CD14-positive monocyte (primary cell): Measurements from ENCODE around the gene LRSAM1. TPM values are rescaled to one million over a fixed set of nuclear protein-coding genes. Genes with fewer than 3 reads are reported as not detected.
A peak's percentile ranks its signal among the peaks of the same experiment; 100 is the strongest.

ENCODE experiments used
- DNase-seq, 3 donors: peaks; one replicate each; pipeline ENCODE4 v3.0.0-alpha.2; 2011 to 2022
- H2AFZ ChIP-seq: 2 replicates; pipeline ENCODE4 v1.6.0; 2012; ENCODE audit warnings: mild to moderate bottlenecking, low read depth, low read length, inconsistent platforms; ENCODE audit not compliant: insufficient read depth, poor library complexity, severe bottlenecking
- H3K27ac ChIP-seq, 2 donors: 1 replicate in 1 of 2; 2 replicates in 1 of 2; pipeline ENCODE4 v1.5.1; 2012 to 2013; ENCODE audit warnings: low read length in 2 of 2, control low read depth in 1 of 2, inconsistent platforms in 1 of 2, low read depth in 1 of 2, mild to moderate bottlenecking in 1 of 2
- H3K27me3 ChIP-seq, 2 donors: one replicate each; pipeline versions ENCODE4 v1.6.0 to v1.6.1; 2011 to 2013; ENCODE audit warnings: low read length in 2 of 2; ENCODE audit not compliant: control insufficient read depth in 2 of 2, insufficient read depth in 2 of 2
- H3K36me3 ChIP-seq, 2 donors: replicated peaks in 1 of 2; 1 replicate in 1 of 2; 2 replicates in 1 of 2; pipeline versions ENCODE4 v1.5.1 to v1.6.1; 2012 to 2013; ENCODE audit warnings: low read length in 2 of 2, control low read depth in 1 of 2, inconsistent platforms in 1 of 2, mild to moderate bottlenecking in 1 of 2; ENCODE audit not compliant: insufficient read depth in 2 of 2, control insufficient read depth in 1 of 2
- H3K4me1 ChIP-seq, 2 donors: 1 replicate in 1 of 2; 2 replicates in 1 of 2; pipeline versions ENCODE4 v1.5.1 to v1.6.1; 2012 to 2013; ENCODE audit warnings: low read length in 2 of 2, control low read depth in 1 of 2, inconsistent platforms in 1 of 2, mild to moderate bottlenecking in 1 of 2, moderate library complexity in 1 of 2; ENCODE audit not compliant: insufficient read depth in 2 of 2, control insufficient read depth in 1 of 2
- H3K4me2 ChIP-seq: replicated peaks from 2 replicates; pipeline ENCODE3; 2012; ENCODE audit warnings: low read length, moderate library complexity, mild to moderate bottlenecking; ENCODE audit not compliant: poor library complexity, severe bottlenecking; ENCODE audit errors: extremely low read depth
- H3K4me3 ChIP-seq, 3 experiments: fragments of 200-600 bp in 1 of 3; sonication (generic) in 1 of 3; replicated peaks in 1 of 3; 1 replicate in 2 of 3; 2 replicates in 1 of 3; pipeline ENCODE4 v1.5.1; 2011 to 2013; ENCODE audit warnings: low read length in 3 of 3, mild to moderate bottlenecking in 3 of 3, control low read depth in 2 of 3, low read depth in 2 of 3, inconsistent platforms in 1 of 3, moderate library complexity in 1 of 3
- H3K79me2 ChIP-seq: 2 replicates; pipeline ENCODE4 v1.6.0; 2012; ENCODE audit warnings: mild to moderate bottlenecking, control low read depth, inconsistent platforms, low read length, moderate library complexity; ENCODE audit not compliant: insufficient read depth
- H3K9ac ChIP-seq: 2 replicates; pipeline ENCODE4 v1.6.0; 2017; ENCODE audit warnings: low read length, mild to moderate bottlenecking; ENCODE audit not compliant: insufficient read depth, poor library complexity, severe bottlenecking
- H3K9me3 ChIP-seq, 2 donors: replicated peaks in 1 of 2; 1 replicate in 1 of 2; 2 replicates in 1 of 2; pipeline versions ENCODE4 v1.5.1 to v1.6.1; 2012 to 2013; ENCODE audit warnings: low read length in 2 of 2, control low read depth in 1 of 2; ENCODE audit not compliant: control insufficient read depth in 1 of 2, insufficient read depth in 1 of 2
- H4K20me1 ChIP-seq: 2 replicates; pipeline ENCODE4 v1.6.0; 2012; ENCODE audit warnings: mild to moderate bottlenecking, low read length, control low read depth, moderate library complexity; ENCODE audit not compliant: insufficient read depth
- H3K27ac Mint-ChIP-seq, 7 donors: one replicate each; pipeline ENCODE4 v1.8.0; 2020; ENCODE audit warnings: mild to moderate bottlenecking in 7 of 7, mixed read lengths in 7 of 7, moderate library complexity in 6 of 7, inconsistent platforms in 2 of 7
- H3K27me3 Mint-ChIP-seq, 3 donors: one replicate each; pipeline ENCODE4 v1.8.0; 2021 to 2022; ENCODE audit warnings: low read depth in 3 of 3, mild to moderate bottlenecking in 3 of 3, mixed read lengths in 3 of 3, moderate library complexity in 3 of 3, inconsistent platforms in 1 of 3
- H3K36me3 Mint-ChIP-seq, 2 donors: one replicate each; pipeline ENCODE4 v1.8.0; 2020; ENCODE audit warnings: mixed read lengths in 2 of 2, inconsistent platforms in 1 of 2, mild to moderate bottlenecking in 1 of 2
- H3K4me1 Mint-ChIP-seq: one replicate; pipeline ENCODE4 v1.8.0; 2020; ENCODE audit warnings: mild to moderate bottlenecking, mixed read lengths
- H3K4me3 Mint-ChIP-seq, 2 donors: one replicate each; pipeline ENCODE4 v1.8.0; 2020; ENCODE audit warnings: mild to moderate bottlenecking in 2 of 2, mixed read lengths in 2 of 2, moderate library complexity in 1 of 2
- H3K9me3 Mint-ChIP-seq, 7 donors: one replicate each; pipeline ENCODE4 v1.8.0; 2020 to 2022; ENCODE audit warnings: mixed read lengths in 7 of 7, mild to moderate bottlenecking in 6 of 7, moderate library complexity in 6 of 7, inconsistent platforms in 2 of 7
- CTCF ChIP-seq: fragments of 200-600 bp; IDR thresholded peaks from one replicate; pipeline ENCODE4 v1.8.0; 2022; ENCODE audit warnings: antibody characterized with exemption, mild to moderate bottlenecking
- WGBS: methylation state at CpG from one replicate; pipeline ENCODE4 v1.1.5; 2013; ENCODE audit warnings: missing lambda C conversion rate; ENCODE audit not compliant: insufficient coverage; 5-methylcytosine and 5-hydroxymethylcytosine counted together
- intact Hi-C, 2 donors: fragments of 100-400 bp; cut with micrococcal nuclease; formaldehyde crosslinking; loops; one replicate each; pipeline versions ENCODE4 v1.15.0 to v1.15.1; 2023
- polyA plus RNA-seq, 3 donors: library from polyadenylated mRNA; depleted of rRNA in 1 of 3; unstranded in 2 of 3; stranded (reverse) in 1 of 3; fragments of 300-500 nt in 2 of 3; fragments of >200 nt in 1 of 3; fragmentation: Illumina TruSeq in 2 of 3; gene quantifications; 1 replicate in 2 of 3; 2 replicates in 1 of 3; pipeline ENCODE4 v1.2.3, GENCODE V29; 2012 to 2021

The LRSAM1 gene
- polyA plus RNA-seq, 3 donors, result 6.0 to 19.8 (median 8.2) TPM

DNA sequence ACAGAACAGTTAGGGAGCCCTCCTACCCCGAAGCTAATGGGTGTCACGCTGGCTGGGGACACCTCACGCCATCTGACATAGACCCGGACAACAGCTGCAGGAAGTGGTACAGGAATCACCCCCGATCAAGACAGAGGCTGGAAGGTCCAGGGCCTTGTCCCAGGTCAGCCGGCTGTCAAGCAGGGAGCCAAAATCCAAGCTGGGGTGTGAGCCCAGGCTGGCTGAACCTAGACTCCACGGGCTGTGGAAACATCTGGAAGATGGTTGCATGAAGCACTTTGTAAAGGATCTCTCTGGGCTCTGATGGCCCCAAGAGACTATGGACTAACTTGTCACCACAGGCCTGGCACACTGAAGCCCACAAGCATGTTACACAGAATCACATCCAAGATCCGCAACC lies 91.9 kb downstream of the LRSAM1 start:
- TF ChIP-seq CTCF, result no peak
- peaks cover 39% of the 10 kb centered on the region for H3K4me1 Mint-ChIP-seq
- Histone ChIP-seq H3K4me2 (no peak overlapping the region), H3K4me1 (peaks cover 12 to 22% of the 10 kb centered on the region in 2 donors), H3K36me3 (peaks cover 2 to 44% of the 10 kb centered on the region in 2 donors), H4K20me1 (peaks cover 98% of the 10 kb centered on the region), H3K9me3 (no peaks in the 10 kb centered on the region), H3K79me2 (peaks cover 91% of the 10 kb centered on the region), H3K9ac (no peak overlapping the region), H3K4me3 (no peak overlapping the region), H3K27ac (no peak overlapping the region), H2AFZ (no peak overlapping the region), H3K27me3 (no peaks in the 10 kb centered on the region)
- no peaks in the 10 kb centered on the region for H3K9me3 Mint-ChIP-seq
- H3K36me3 Mint-ChIP-seq, result peaks cover 39 to 57% of the 10 kb centered on the region in 2 donors
- peaks cover 1 to 4% (median 2%) of the 10 kb centered on the region in 3 donors for H3K27me3 Mint-ChIP-seq
- WGBS, result 77% methylated on average over 8 of the region's 8 CpGs
- DNase-seq, result no peak
- no peak overlapping the region for H3K4me3 Mint-ChIP-seq
- intact Hi-C loops, result no loop called here
- H3K27ac Mint-ChIP-seq, result peak overlapping the region in 2 of 7 donors; percentile 41 to 50

DNA sequence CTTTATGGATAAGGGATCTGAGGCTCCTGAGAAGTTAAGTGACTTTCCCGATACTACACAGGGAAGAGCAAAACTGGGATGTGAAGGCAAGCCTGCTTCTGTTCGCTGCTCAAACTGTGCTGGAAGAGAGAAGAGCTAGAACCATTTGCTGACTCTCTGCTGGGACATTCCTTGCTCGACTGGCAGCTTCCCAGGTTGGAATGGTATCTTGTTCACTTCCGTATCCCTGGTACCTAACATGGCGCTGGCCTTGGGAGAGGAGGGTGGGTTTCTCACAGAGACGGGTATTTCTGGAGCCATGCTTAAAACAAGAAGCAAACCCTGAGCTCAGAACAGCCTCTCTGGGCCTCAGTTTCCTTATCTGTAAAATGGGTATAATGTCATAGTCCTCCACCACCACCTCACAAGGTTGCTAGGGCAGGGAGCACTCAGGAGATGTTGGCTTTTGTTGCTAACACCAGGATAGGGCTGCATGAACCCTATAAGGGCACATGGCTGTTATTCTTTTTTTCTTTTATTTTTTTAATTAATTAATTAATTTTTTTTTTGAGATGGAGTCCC lies 92.7 kb downstream of the LRSAM1 start:
- Mint-ChIP-seq H3K27ac (no peak overlapping the region), H3K36me3 (peaks cover 44 to 64% of the 10 kb centered on the region in 2 donors), H3K27me3 (peaks cover 1 to 2% (median 2%) of the 10 kb centered on the region in 3 donors), H3K4me1 (peaks cover 45% of the 10 kb centered on the region), H3K4me3 (no peak overlapping the region), H3K9me3 (no peaks in the 10 kb centered on the region)
- no peaks in the 10 kb centered on the region for H3K27me3 ChIP-seq
- DNase-seq, result no peak
- no peak for TF ChIP-seq CTCF
- H3K4me3 ChIP-seq, result no peak overlapping the region
- H3K9ac ChIP-seq, result no peak overlapping the region
- no peak overlapping the region for H3K27ac ChIP-seq
- 95% methylated on average over 4 of the region's 6 CpGs for WGBS
- intact Hi-C loops, result no loop called here
- no peaks in the 10 kb centered on the region for H3K9me3 ChIP-seq
- no peak overlapping the region for H2AFZ ChIP-seq
- H3K4me2 ChIP-seq, result no peak overlapping the region
- H4K20me1 ChIP-seq, result peaks cover 98% of the 10 kb centered on the region
- H3K36me3 ChIP-seq, result peaks cover 2 to 45% of the 10 kb centered on the region in 2 donors
- H3K4me1 ChIP-seq, result peaks cover 20 to 30% of the 10 kb centered on the region in 2 donors
- H3K79me2 ChIP-seq, result peaks cover 94% of the 10 kb centered on the region
